Lung (tissue), 12 donors: ENCODE measurements around the gene AREL1. TPM values are rescaled to one million over a fixed set of nuclear protein-coding genes. Genes with fewer than 3 reads are reported as not detected.

Experiments used
- ATAC-seq: fragments of 200-7000 bp; cut with Tn5 transposase; one replicate; pipeline ENCODE4 v1.9.1; 2020; ENCODE audit warnings: moderate number of reproducible peaks; ENCODE audit not compliant: insufficient read depth, low FRiP score
- DNase-seq, 3 donors: peaks; one replicate each; pipeline ENCODE4 v3.0.0-alpha.2; 2013 to 2017
- H3K27ac ChIP-seq, 2 donors: one replicate each; pipeline ENCODE4 v1.5.1; 2013; ENCODE audit warnings: mild to moderate bottlenecking in 2 of 2, moderate library complexity in 2 of 2, control low read depth in 1 of 2, inconsistent platforms in 1 of 2, low read depth in 1 of 2, low read length in 1 of 2
- H3K27me3 ChIP-seq, 3 donors: one replicate each; pipeline ENCODE4 v1.5.1; 2013; ENCODE audit warnings: low read length in 2 of 3; ENCODE audit not compliant: control insufficient read depth in 3 of 3, insufficient read depth in 3 of 3
- H3K36me3 ChIP-seq, 4 donors: one replicate each; pipeline ENCODE4 v1.5.1; 2013; ENCODE audit warnings: low read length in 4 of 4, mild to moderate bottlenecking in 1 of 4, moderate library complexity in 1 of 4; ENCODE audit not compliant: control insufficient read depth in 4 of 4, insufficient read depth in 4 of 4
- H3K4me1 ChIP-seq, 5 donors: one replicate each; pipeline ENCODE4 v1.5.1; 2013; ENCODE audit warnings: low read length in 5 of 5, mild to moderate bottlenecking in 2 of 5, moderate library complexity in 1 of 5; ENCODE audit not compliant: control insufficient read depth in 5 of 5, insufficient read depth in 5 of 5
- H3K4me3 ChIP-seq: one replicate; pipeline ENCODE4 v1.5.1; 2013; ENCODE audit warnings: mild to moderate bottlenecking, control low read depth, moderate library complexity
- H3K9ac ChIP-seq, 2 donors: one replicate each; pipeline ENCODE4 v1.5.1; 2013; ENCODE audit warnings: low read length in 2 of 2, control low read depth in 1 of 2; ENCODE audit not compliant: insufficient read depth in 1 of 2
- H3K9me3 ChIP-seq, 4 donors: one replicate each; pipeline ENCODE4 v1.5.1; 2013; ENCODE audit warnings: low read length in 3 of 4, mild to moderate bottlenecking in 1 of 4, moderate library complexity in 1 of 4; ENCODE audit not compliant: control insufficient read depth in 4 of 4, insufficient read depth in 3 of 4
- CTCF ChIP-seq: IDR thresholded peaks from 2 replicates; pipeline ENCODE4 v1.5.1; 2012; ENCODE audit warnings: mild to moderate bottlenecking; ENCODE audit errors: control extremely low read depth, extremely low read depth
- WGBS, 2 donors: extraction: QIAGEN DNeasy Blood & Tissue Kit; methylation state at CpG; one replicate each; pipeline ENCODE4 v1.1.7; 2013; 5-methylcytosine and 5-hydroxymethylcytosine counted together
- polyA plus RNA-seq, 2 donors: library from polyadenylated mRNA; stranded (reverse); fragments of 200-250 nt; gene quantifications; one replicate each; pipeline ENCODE4 v1.2.1, GENCODE V29; 2013
- total RNA-seq, 2 donors: library from RNA; depleted of rRNA in 1 of 2; stranded (reverse); fragments of >200 nt in 1 of 2; gene quantifications; one replicate each; pipeline ENCODE4 v1.2.1, GENCODE V29; 2014 to 2021
- donor health status: control.
- donor health status: control.
- donor health status: Bipolar disorder and iron deficiency.
- donor health status: healthy.
- donor health status: DM: yes; HTN: yes; CAD: no.

Gene AREL1
- total and polyA plus RNA-seq, 4 donors, result 10.5 to 41.6 (median 23.8) TPM

- peak overlapping the region in 1 of 2 donors; percentile 45 for H3K27ac ChIP-seq
- WGBS, 2 donors, result 72 to 87% methylated on average over 3 of the region's 3 CpGs
- ATAC-seq, result no peak
These were observed 57.9 kb downstream of the AREL1 start for GRCh38 chr14:74654931-74655330.

GRCh38 chr14:74653386-74654138 is 59.3 kb downstream of the AREL1 start:
- TF ChIP-seq CTCF, result no peak
- ATAC-seq (no peak), DNase-seq (peak in 2 of 3 donors; percentile 31 to 49)
- H3K27me3 ChIP-seq, result no peaks in the 10 kb centered on the region
- H3K9ac ChIP-seq, result no peak overlapping the region
- WGBS, 2 donors, result 76 to 79% methylated on average over 15 of the region's 15 CpGs
- no peaks in the 10 kb centered on the region for H3K9me3 ChIP-seq
- H3K27ac ChIP-seq, result no peak overlapping the region
- peaks cover 0 to 6% (median 0%) of the 10 kb centered on the region in 4 donors for H3K36me3 ChIP-seq
- peaks cover 0 to 43% (median 6%) of the 10 kb centered on the region in 5 donors for H3K4me1 ChIP-seq
- no peak overlapping the region for H3K4me3 ChIP-seq

More at GRCh38 chr14:74654931-74655330, 57.9 kb downstream of the AREL1 start:
- no peak for TF ChIP-seq CTCF
- peaks cover 0 to 38% (median 3%) of the 10 kb centered on the region in 5 donors for H3K4me1 ChIP-seq
- DNase-seq, result no peak
- no peaks in the 10 kb centered on the region for H3K9me3 ChIP-seq
- H3K27me3 ChIP-seq, result no peaks in the 10 kb centered on the region
- peaks cover 0 to 6% (median 3%) of the 10 kb centered on the region in 4 donors for H3K36me3 ChIP-seq
- H3K9ac ChIP-seq, result no peak overlapping the region
- H3K4me3 ChIP-seq, result no peak overlapping the region

GRCh38 chr14:74652541-74652940 is 60.3 kb downstream of the AREL1 start:
- no peaks in the 10 kb centered on the region for H3K27me3 ChIP-seq
- ATAC-seq, result no peak
- 68 to 75% methylated on average over 4 of the region's 4 CpGs for WGBS, 2 donors

More at GRCh38 chr14:74652541-74652940, 60.3 kb downstream of the AREL1 start:
- Histone ChIP-seq H3K27ac (no peak overlapping the region), H3K9ac (no peak overlapping the region), H3K36me3 (peaks cover 0 to 6% (median 0%) of the 10 kb centered on the region in 4 donors), H3K4me1 (peaks cover 0 to 53% (median 9%) of the 10 kb centered on the region in 5 donors), H3K4me3 (no peak overlapping the region), H3K9me3 (no peaks in the 10 kb centered on the region)
- DNase-seq, result no peak
- no peak for TF ChIP-seq CTCF
